ENCODE measurements around the gene FABP1. TPM values are rescaled to one million over a fixed set of nuclear protein-coding genes. Genes with fewer than 3 reads are reported as not detected.

FABP1 gene
- total and polyA plus RNA-seq, 2 of the 8 experiments (the other 6 are each of a cell fraction or from before 2014, with no cell fraction given), result 0.09 TPM; not detected in 1

GRCh38 chr2:88139203-88139702 is 11.4 kb upstream of the FABP1 start:
- Histone ChIP-seq H3K4ac (replicated peaks; ENCODE audit: insufficient read length, low read depth, low read length) (no peak overlapping the region), H3K56ac (replicated peaks; ENCODE audit: insufficient read length, low read depth, low read length) (no peak overlapping the region)
- CTCF ChIA-PET (ENCODE audit: partially characterized antibody), result interaction anchor here (1.7 kb wide), 1 partner anchor 13 kb away, joined by 3 read pairs; no protein-coding TSS in a partner anchor
- no peak for TF ChIP-seq KDM1A (IDR thresholded peaks at IDR 0.05; ENCODE audit: borderline replicate concordance, low read length)
- no peak for TF ChIP-seq RBBP5 (IDR thresholded peaks at IDR 0.05; ENCODE audit: borderline replicate concordance, low read depth, low read length)
- no peak for TF ChIP-seq BACH1 (IDR thresholded peaks at IDR 0.05; ENCODE audit: low read length)
- TF ChIP-seq TEAD4 (IDR thresholded peaks at IDR 0.05; ENCODE audit: low read depth, low read length), result no peak
- TF ChIP-seq JUN (IDR thresholded peaks at IDR 0.05; ENCODE audit: low read depth, low read length), result no peak
- TF ChIP-seq CHD2 (IDR thresholded peaks at IDR 0.05; ENCODE audit: low read length), result no peak
- no peak for TF ChIP-seq E2F6 (IDR thresholded peaks at IDR 0.05)
- no peak for TF ChIP-seq RFX5 (IDR thresholded peaks at IDR 0.05; ENCODE audit: borderline replicate concordance, low read depth, low read length)
- no peak for TF ChIP-seq GTF2F1 (IDR thresholded peaks at IDR 0.05; ENCODE audit: borderline replicate concordance, low read depth, low read length)
- no peak for TF ChIP-seq HDAC6 (IDR thresholded peaks at IDR 0.05; ENCODE audit: low read depth, low read length)
- no peak for TF ChIP-seq POLR2AphosphoS5 (IDR thresholded peaks at IDR 0.05; ENCODE audit: low read depth, low read length)
- TF ChIP-seq KDM4A (IDR thresholded peaks at IDR 0.05; ENCODE audit: low read depth, low read length, severe bottlenecking), result no peak
- TF ChIP-seq CBX5 (IDR thresholded peaks at IDR 0.05; ENCODE audit: low read depth, low read length), result no peak
- TF ChIP-seq NRF1 (IDR thresholded peaks at IDR 0.05; ENCODE audit: low read depth, low read length), result no peak

More at GRCh38 chr2:88139203-88139702, 11.4 kb upstream of the FABP1 start:
- Histone ChIP-seq H2BK120ac (replicated peaks; ENCODE audit: low read depth, low read length) (no peak overlapping the region), H2BK12ac (ENCODE audit: low read depth, low read length) (no peak overlapping the region), H3K79me2 (ENCODE audit: control insufficient read depth in 1 of 2, insufficient read depth in 2 of 2, low read length in 2 of 2) (no peaks in the 10 kb centered on the region), H4K20me1 (replicated peaks in 1 of 2; ENCODE audit: control insufficient read depth in 1 of 2, insufficient read depth in 2 of 2, low read length in 2 of 2) (no peaks in the 10 kb centered on the region), H3K4me1 (replicated peaks in 1 of 4; ENCODE audit: control insufficient read depth in 3 of 4, insufficient read depth in 4 of 4, low read length in 3 of 4) (no peaks in the 10 kb centered on the region), H3K79me1 (ENCODE audit: low read depth, low read length) (no peaks in the 10 kb centered on the region), H2BK5ac (ENCODE audit: low read depth, low read length) (no peak overlapping the region), H3K4me3 (ENCODE audit: extremely low read depth in 1 of 4, insufficient read depth in 2 of 4, low read depth in 3 of 4, low read length in 4 of 4) (no peak overlapping the region), H3K4me2 (ENCODE audit: insufficient read depth in 1 of 2, low read depth in 2 of 2, low read length in 2 of 2) (no peak overlapping the region), H3K18ac (ENCODE audit: extremely low read depth, low read length) (no peak overlapping the region), H2AFZ (ENCODE audit: low read length) (no peak overlapping the region), H4K8ac (ENCODE audit: extremely low read depth, insufficient read depth, low read length) (no peak overlapping the region), H3K27ac (ENCODE audit: low read depth, low read length) (no peak overlapping the region), H2AK5ac (ENCODE audit: low read depth, low read length) (no peak overlapping the region), H3K27me3 (replicated peaks in 1 of 4; ENCODE audit: control insufficient read depth in 3 of 4, extremely low read depth in 1 of 4, insufficient read depth in 3 of 4, low read length in 3 of 4) (no peaks in the 10 kb centered on the region), H3K36me3 (ENCODE audit: control insufficient read depth in 2 of 4, insufficient read depth in 4 of 4, low read length in 3 of 4) (no peaks in the 10 kb centered on the region), H2BK15ac (ENCODE audit: low read length) (no peak overlapping the region), H4K91ac (replicated peaks; ENCODE audit: insufficient read length, low read length) (no peak overlapping the region), H3K9ac (replicated peaks in 1 of 4; ENCODE audit: extremely low read depth in 1 of 4, low read depth in 3 of 4, low read length in 3 of 4) (no peak overlapping the region), H4K5ac (ENCODE audit: insufficient read length, low read depth, low read length) (no peak overlapping the region), H3K23ac (ENCODE audit: insufficient read length) (no peak overlapping the region), H3K9me3 (ENCODE audit: insufficient read depth in 2 of 2, low read depth in 1 of 2, low read length in 1 of 2) (no peaks in the 10 kb centered on the region), H2BK20ac (ENCODE audit: low read length) (no peak overlapping the region), H3K14ac (ENCODE audit: insufficient read length) (no peak overlapping the region), H3K23me2 (ENCODE audit: low read depth, low read length) (no peaks in the 10 kb centered on the region)
- DNase-seq (ENCODE audit: low read depth in 1 of 2, low spot score in 2 of 2) (no peak), FAIRE-seq (no peak)
- POLR2A ChIA-PET (ENCODE audit: partially characterized antibody), result interaction anchor here (0.9 kb wide), 1 partner anchor 14 kb away, joined by 3 read pairs; no protein-coding TSS in a partner anchor
- WGBS, 2 experiments (ENCODE audit: extremely low coverage in 1 of 2, insufficient coverage in 1 of 2, insufficient read length in 1 of 2, insufficient replicate concordance in 2 of 2, low coverage in 1 of 2, low lambda C conversion rate in 2 of 2, missing lambda C conversion rate in 1 of 2), result 95% methylated on average over 2 of the region's 2 CpGs; no CpG with 5 or more reads in 1 of the 2 experiments

Measured in H1 (cell line).